HepG2 (cell line): ENCODE results near the gene PIBF1. TPM values are rescaled to one million over a fixed set of nuclear protein-coding genes. Genes with fewer than 3 reads are reported as not detected.

ENCODE experiments used
- ISX ChIP-seq: sonication (generic); formaldehyde crosslinking; conservative IDR thresholded peaks from 2 replicates; pipeline ENCODE4 v1.5.0; 2020; ENCODE audit warnings: missing genetic modification reagents
- KDM1A ChIP-seq: IDR thresholded peaks from 2 replicates; pipeline ENCODE4 v1.6.1; 2016; ENCODE audit warnings: missing compliant biosample characterization
- LCORL ChIP-seq, 2 experiments: fragments of 450-650 bp in 1 of 2; sonication (generic) in 1 of 2; formaldehyde crosslinking in 1 of 2; IDR thresholded peaks; 2 replicates each; pipeline versions ENCODE4 v1.5.0 to v1.6.1; 2017 to 2020; ENCODE audit warnings: antibody characterized with exemption in 1 of 2, missing genetic modification reagents in 1 of 2
- PRDM15 ChIP-seq: sonication (generic); formaldehyde crosslinking; IDR thresholded peaks from 2 replicates; pipeline ENCODE4 v1.4.0; 2020; ENCODE audit warnings: missing genetic modification reagents
- SOX13 ChIP-seq, 3 experiments: fragments of 450-650 bp in 1 of 3; sonication (generic) in 1 of 3; formaldehyde crosslinking in 1 of 3; IDR thresholded peaks in 2 of 3; conservative IDR thresholded peaks in 1 of 3; 2 replicates each; pipeline versions ENCODE4 v1.5.0 to v1.6.1; 2016 to 2020; ENCODE audit warnings: antibody characterized with exemption in 1 of 3, mild to moderate bottlenecking in 1 of 3, missing compliant biosample characterization in 1 of 3, missing genetic modification reagents in 1 of 3, moderate library complexity in 1 of 3
- TBL1XR1 ChIP-seq: fragments of 150-350 bp; IDR thresholded peaks from 2 replicates; pipeline ENCODE4 v1.6.1; 2014; ENCODE audit warnings: borderline replicate concordance, low read length; ENCODE audit not compliant: partially characterized antibody
- TFAP4 ChIP-seq: sonication (generic); IDR thresholded peaks from 2 replicates; pipeline ENCODE4 v1.6.1; 2016; ENCODE audit warnings: low read depth, borderline replicate concordance
- ZFP62 ChIP-seq: sonication (generic); formaldehyde crosslinking; IDR thresholded peaks from 2 replicates; pipeline ENCODE4 v1.4.0; 2020; ENCODE audit warnings: missing genetic modification reagents
- ZNF264 ChIP-seq: sonication (generic); formaldehyde crosslinking; IDR thresholded peaks from 2 replicates; pipeline ENCODE4 v1.4.0; 2020; ENCODE audit warnings: missing genetic modification reagents
- ZNF605 ChIP-seq: sonication (generic); formaldehyde crosslinking; IDR thresholded peaks from 2 replicates; pipeline ENCODE4 v1.8.0; 2022; ENCODE audit warnings: mild to moderate bottlenecking, missing genetic modification reagents
- polyA plus RNA-seq, 8 experiments: library from polyadenylated mRNA; depleted of rRNA in 3 of 8; stranded (reverse) in 7 of 8; unstranded in 1 of 8; fragments of >200 nt; fragmentation: Illumina TruSeq in 4 of 8; extraction: Trizol in 4 of 8; gene quantifications; 2 replicates each; pipeline versions ENCODE4 v1.2.1 to v1.2.3, GENCODE V29; 2011 to 2016; ENCODE audit warnings: low read depth in 4 of 8, missing spikeins in 1 of 8, mixed read lengths in 1 of 8; ENCODE audit not compliant: insufficient read depth in 1 of 8
- total RNA-seq, 5 experiments: library from RNA; depleted of rRNA; stranded (reverse); fragments of >200 nt; fragmentation: Illumina TruSeq; extraction: Trizol; gene quantifications; 2 replicates each; pipeline ENCODE4 v1.2.3, GENCODE V29; 2016; ENCODE audit warnings: low read depth in 1 of 5

PIBF1 gene
- total and polyA plus RNA-seq, 2 of the 13 experiments (the other 11 are each of a cell fraction or from before 2014, with no cell fraction given): 4.2 to 15.8 TPM

- TF ChIP-seq PRDM15 (CRISPR knock-in tag): no peak
- TF ChIP-seq ZFP62 (CRISPR knock-in tag): no peak
- TF ChIP-seq ZNF605: no peak
- no peak for TF ChIP-seq ZNF264 (CRISPR knock-in tag)
- TF ChIP-seq LCORL (IDR thresholded peaks at IDR 0.05): no peak
- TF ChIP-seq LCORL (CRISPR knock-in tag; IDR thresholded peaks at IDR 0.05): no peak
- TF ChIP-seq SOX13 (IDR thresholded peaks at IDR 0.05): no peak
- no peak for TF ChIP-seq SOX13 (CRISPR knock-in tag; conservative IDR thresholded peaks at IDR 0.05 in 1 of 2, IDR thresholded peaks at IDR 0.05 in 1 of 2)
- no peak for TF ChIP-seq TFAP4
- no peak for TF ChIP-seq ISX
- no peak for TF ChIP-seq KDM1A (CRISPR knock-in tag)
- no peak for TF ChIP-seq TBL1XR1
- TF ChIP-seq, all 625 proteins: peak for 0
These were observed 275.5 kb downstream of the PIBF1 start (continued) for GRCh38 chr13:73057284-73058063.
